ENCODE measurements around the gene ZBTB21. TPM values are rescaled to one million over a fixed set of nuclear protein-coding genes. Genes with fewer than 3 reads are reported as not detected.

ZBTB21 gene
- total RNA-seq, 1 experiment from 2014 or later = 17.9 TPM

- Histone ChIP-seq H3K4me1 (ENCODE audit: control insufficient read depth, insufficient read depth, low read length) (peaks cover 16% of the 10 kb centered on the region), H3K27me3 (ENCODE audit: control insufficient read depth, insufficient read depth, low read length) (no peaks in the 10 kb centered on the region), H3K9me3 (ENCODE audit: control insufficient read depth, insufficient read depth, low read depth, low read length) (no peaks in the 10 kb centered on the region), H3K27ac (ENCODE audit: low read length) (no peak overlapping the region), H3K4me3 (ENCODE audit: low read depth in 2 of 2, low read length in 2 of 2) (no peak overlapping the region), H3K36me3 (ENCODE audit: control insufficient read depth, insufficient read depth, low read length) (no peaks in the 10 kb centered on the region)
- in situ Hi-C loops (cut with HindIII; ENCODE audit: low pct_unique_long_range_greater_than_20kb, low sequenced_read_pairs) (no loop called here), intact Hi-C loops (cut with micrococcal nuclease; ENCODE audit: unreplicated experiment) (no loop called here)
- POLR2A ChIA-PET = no interaction called here
- CTCF ChIA-PET = no interaction called here
- no TSS peak for BruUV-seq (replicated peaks)
- TF ChIP-seq TCF7L2 (IDR thresholded peaks at IDR 0.05; ENCODE audit: low read depth, low read length) (no peak), REST (IDR thresholded peaks at IDR 0.05; ENCODE audit: insufficient read depth in 1 of 2, low read depth in 2 of 2, low read length in 1 of 2) (no peak), SIN3A (IDR thresholded peaks at IDR 0.05; ENCODE audit: borderline replicate concordance, insufficient read depth, low read depth, low read length) (no peak), POLR2AphosphoS5 (IDR thresholded peaks at IDR 0.05; ENCODE audit: low read depth, low read length) (no peak), CTCF (IDR thresholded peaks at IDR 0.05) (no peak)
- DNase-seq (ENCODE audit: low read depth, low spot score) (no peak), ATAC-seq (no peak)
Measured at GRCh38 chr21:41962425-41962966, 47.7 kb downstream of the ZBTB21 start.

- Histone ChIP-seq H3K36me3 (ENCODE audit: control insufficient read depth, insufficient read depth, low read length) (no peaks in the 10 kb centered on the region), H3K4me1 (ENCODE audit: control insufficient read depth, insufficient read depth, low read length) (peaks cover 22% of the 10 kb centered on the region), H3K27ac (ENCODE audit: low read length) (no peak overlapping the region), H3K4me3 (ENCODE audit: low read depth in 2 of 2, low read length in 2 of 2) (no peak overlapping the region), H3K9me3 (ENCODE audit: control insufficient read depth, insufficient read depth, low read depth, low read length) (no peaks in the 10 kb centered on the region), H3K27me3 (ENCODE audit: control insufficient read depth, insufficient read depth, low read length) (no peaks in the 10 kb centered on the region)
- DNase-seq (ENCODE audit: low read depth, low spot score) (no peak), ATAC-seq (no peak)
- POLR2A ChIA-PET = no interaction called here
- BruUV-seq (replicated peaks) = no TSS peak
- TF ChIP-seq TCF7L2 (IDR thresholded peaks at IDR 0.05; ENCODE audit: low read depth, low read length) (no peak), REST (IDR thresholded peaks at IDR 0.05; ENCODE audit: insufficient read depth in 1 of 2, low read depth in 2 of 2, low read length in 1 of 2) (no peak)
- intact Hi-C loops (cut with micrococcal nuclease; ENCODE audit: unreplicated experiment) (no loop called here), in situ Hi-C loops (cut with HindIII; ENCODE audit: low pct_unique_long_range_greater_than_20kb, low sequenced_read_pairs) (no loop called here)
- CTCF ChIA-PET = no interaction called here
Measured at GRCh38 chr21:41961753-41962152, 48.4 kb downstream of the ZBTB21 start.
